GM10847 (cell line): Measurements from ENCODE around the gene RRP36.

ENCODE experiments used
- POLR2A ChIP-seq: IDR thresholded peaks from 2 replicates; pipeline ENCODE4 v1.6.1; 2011; ENCODE audit not compliant: insufficient read length; ENCODE audit errors: extremely low read depth

RRP36 gene

GRCh38 chr6:43050981-43051380, 29.6 kb downstream of the RRP36 start:
- no peak for TF ChIP-seq POLR2A

DNA sequence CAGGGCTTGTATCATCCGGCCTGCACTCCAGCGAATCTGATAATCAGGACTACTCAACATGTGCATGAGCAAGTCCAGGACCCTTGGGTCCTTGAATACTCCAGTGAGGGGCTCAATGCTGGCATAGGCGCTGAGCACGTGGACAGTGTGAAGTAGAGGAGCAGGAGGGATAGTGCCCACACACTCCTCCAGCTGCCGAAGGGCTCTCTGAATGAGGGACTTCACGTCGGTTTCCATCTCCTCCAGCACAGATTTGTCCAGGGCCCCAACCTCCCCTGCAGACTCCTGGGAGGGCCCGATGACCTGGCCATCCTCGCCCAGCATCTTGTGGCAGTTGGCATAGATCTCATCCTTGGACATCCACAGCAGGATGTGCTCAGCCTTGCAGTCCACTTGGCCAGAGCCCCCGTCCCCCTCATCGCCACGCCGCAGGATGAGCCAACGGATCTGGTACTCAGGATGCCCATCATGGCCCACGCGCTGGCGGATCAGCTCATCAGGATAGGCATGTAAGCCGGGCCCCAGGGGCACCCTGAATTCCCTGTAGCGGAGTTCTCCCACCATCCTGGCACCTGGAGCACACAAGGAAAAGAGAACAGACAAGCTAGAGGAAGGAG, 30.9 kb downstream of the RRP36 start:
- no peak for TF ChIP-seq POLR2A

- TF ChIP-seq POLR2A = no peak
Measured at GRCh38 chr6:43052842-43053544, 31.6 kb downstream of the RRP36 start.

DNA sequence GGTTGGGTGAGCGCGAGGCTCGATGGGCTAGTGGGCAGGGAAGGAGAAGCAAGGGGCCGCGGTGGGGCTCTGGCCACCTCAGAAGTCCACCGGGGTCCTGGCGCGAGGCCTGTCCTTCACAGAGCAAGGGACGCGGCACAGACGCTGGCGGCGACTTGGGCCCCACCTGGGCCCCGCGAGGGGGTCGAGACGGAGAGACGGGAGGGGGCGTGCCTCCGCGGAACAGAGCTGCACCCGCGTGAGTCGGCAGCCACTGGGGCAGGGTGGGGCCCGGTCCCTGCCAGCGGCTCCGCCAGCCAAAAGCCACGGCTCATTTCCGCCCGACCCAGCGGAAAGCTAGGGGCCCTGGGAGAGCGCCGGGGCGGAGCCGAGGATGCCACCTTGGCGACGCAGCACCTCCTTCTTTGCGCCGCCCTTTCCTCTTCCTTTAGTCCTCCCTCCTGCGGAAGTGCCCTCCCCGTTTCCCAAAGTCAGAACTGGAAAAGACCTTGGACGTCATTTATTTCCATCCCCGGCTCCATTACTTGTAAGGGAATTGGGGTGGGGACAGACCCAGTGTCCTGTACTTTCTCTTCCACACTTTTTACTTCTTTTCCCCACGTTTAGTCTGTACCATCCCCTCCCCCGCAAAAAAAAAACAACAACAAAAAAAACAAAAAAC, 32.3 kb downstream of the RRP36 start, which contains the start of gene CUL7:
Gene CUL7 (minus strand): TSS at position 307 of the 661 bp plus-strand sequence. CDS start 1,063 bp downstream, outside the sequence.
- TF ChIP-seq POLR2A = peak; percentile 76

DNA sequence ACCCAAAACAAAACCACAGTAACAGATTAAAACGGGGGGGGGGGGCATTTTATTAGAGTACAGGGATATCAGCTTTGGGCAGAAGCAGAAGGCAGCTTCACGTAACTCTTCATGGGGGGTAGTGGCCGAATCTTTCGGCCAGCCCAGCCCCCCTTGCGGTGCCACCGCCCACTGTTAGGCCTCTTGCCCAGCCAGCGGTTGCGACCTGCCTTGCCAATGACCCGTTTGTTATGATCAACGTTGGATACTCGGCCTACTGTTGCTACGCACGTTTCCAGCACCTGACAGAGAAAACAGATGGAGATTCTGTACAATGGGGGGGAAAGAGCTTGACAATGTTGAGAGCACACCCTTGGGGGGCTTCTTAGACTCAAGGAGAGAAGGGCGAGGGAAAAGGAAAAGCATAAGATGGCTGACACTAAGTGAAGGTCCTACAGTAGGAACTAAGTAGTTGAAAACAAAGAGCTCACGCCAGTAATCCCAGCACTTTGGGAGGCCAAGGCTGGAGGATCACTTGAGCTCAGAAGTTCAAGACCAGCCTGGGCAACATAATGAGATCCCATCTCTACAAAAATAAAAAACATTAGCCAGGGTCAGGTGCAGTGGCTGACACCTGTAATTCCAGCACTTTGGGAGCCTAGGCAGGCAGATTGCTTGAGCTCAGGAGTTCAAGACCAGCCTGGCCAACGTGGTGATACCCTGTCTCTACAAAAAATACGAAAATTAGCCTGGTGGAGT, 33.0 kb downstream of the RRP36 start:
- no peak for TF ChIP-seq POLR2A

- no peak for TF ChIP-seq POLR2A
Measured at GRCh38 chr6:43055966-43056365, 34.5 kb downstream of the RRP36 start.

GRCh38 chr6:43058531-43058930, 37.1 kb downstream of the RRP36 start:
- TF ChIP-seq POLR2A = no peak

- peak; percentile 89 for TF ChIP-seq POLR2A
Measured at GRCh38 chr6:43059168-43060033, 38.0 kb downstream of the RRP36 start, which contains the start of the genes KLC4 and MRPL2. TSS of gene KLC4 (plus strand) at chr6:43059631. CDS start at chr6:43061336, 1,705 bp downstream. TSS of gene MRPL2 (minus strand) at chr6:43059434. CDS start at chr6:43059381, 53 bp downstream.

DNA sequence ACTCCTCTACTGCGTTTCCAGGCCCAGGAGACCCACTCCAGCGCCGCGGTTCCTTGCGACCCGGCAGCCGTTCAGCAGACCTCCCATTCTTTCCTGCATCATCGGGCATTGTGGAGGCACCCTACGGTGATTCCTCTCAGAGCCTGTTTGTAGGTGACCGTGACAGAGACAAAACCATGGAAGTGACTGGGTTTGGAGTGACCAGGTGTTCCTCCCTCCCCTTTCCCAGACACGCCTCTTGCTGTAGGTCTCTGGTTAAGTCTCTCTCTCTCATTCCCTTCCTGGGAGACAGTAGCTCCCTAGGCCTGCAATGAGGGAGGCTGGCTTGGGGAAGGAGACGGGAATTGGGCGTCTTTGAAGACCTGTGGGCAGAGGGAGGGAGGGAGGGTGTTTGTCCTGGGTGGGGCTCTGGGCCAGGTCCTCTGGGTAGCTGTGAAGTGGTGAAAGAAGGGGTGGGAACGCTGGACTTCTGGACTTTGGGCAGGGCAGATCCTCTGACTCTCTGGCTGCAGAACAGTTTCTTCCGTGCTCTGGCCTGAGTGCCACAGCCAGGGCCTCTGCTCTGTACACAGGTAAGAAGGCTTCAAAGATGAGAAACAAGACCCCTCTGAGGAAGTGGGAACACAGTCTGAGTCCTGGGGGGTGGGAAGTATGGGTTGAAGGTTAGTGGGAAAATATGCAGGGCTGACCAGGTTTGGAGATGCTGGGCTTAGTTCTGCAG, 38.8 kb downstream of the RRP36 start:
- TF ChIP-seq POLR2A = no peak

DNA sequence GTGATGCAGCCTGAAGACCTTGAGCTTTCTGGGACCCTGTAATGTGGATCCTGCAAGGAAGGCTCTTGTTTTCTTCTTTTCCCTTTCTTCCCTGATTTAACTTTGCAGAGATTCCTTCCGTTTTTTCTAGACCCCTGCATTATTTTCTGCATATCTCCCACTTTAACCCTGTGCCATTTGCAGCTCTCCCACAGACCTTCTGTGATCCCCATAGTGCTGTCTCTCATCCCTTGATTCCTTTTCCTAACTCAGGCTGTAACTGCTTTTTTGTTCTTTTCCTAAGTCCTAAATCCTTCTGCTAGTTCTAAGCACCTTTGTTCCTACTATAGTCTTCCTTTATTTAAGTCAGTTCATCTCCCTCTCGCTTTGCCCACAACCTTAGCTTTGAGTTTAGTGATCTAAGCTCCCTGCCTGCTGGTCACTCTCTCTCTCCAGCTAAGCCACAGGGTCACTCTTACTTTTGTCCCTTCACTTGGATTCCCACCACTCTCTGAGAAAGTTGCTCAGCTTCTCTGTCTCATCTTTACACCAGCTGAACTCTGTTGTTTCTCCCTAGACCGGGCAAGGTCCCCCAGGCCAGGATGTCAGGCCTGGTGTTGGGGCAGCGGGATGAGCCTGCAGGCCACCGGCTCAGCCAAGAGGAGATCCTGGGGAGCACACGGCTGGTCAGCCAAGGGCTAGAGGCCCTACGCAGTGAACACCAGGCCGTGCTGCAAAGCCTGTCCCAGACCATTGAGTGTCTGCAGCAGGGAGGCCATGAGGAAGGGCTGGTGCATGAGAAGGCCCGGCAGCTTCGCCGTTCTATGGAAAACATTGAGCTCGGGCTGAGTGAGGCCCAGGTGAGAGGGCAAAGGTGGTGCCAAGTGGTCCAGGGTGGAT, 39.6 kb downstream of the RRP36 start:
- no peak for TF ChIP-seq POLR2A

DNA sequence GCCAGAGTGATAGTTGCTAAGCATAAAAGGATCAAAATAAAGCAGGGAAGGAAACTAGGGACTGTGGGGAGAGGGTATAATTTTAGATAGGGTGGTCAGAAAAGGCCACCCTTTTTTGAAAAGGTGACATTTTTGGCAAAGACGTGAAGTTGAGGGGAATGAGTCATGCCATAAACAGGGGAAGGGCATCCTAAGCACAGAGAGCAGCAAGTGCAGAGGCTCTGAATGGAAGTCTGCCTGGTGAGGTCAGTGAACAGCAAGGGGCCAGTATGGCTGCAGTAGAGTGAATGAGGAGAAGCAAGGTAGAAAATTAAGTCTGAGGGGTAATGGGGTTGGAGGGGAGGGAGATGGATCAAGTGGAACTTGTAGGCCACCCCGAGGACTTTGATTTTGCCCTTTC, 40.4 kb downstream of the RRP36 start:
- no peak for TF ChIP-seq POLR2A

DNA sequence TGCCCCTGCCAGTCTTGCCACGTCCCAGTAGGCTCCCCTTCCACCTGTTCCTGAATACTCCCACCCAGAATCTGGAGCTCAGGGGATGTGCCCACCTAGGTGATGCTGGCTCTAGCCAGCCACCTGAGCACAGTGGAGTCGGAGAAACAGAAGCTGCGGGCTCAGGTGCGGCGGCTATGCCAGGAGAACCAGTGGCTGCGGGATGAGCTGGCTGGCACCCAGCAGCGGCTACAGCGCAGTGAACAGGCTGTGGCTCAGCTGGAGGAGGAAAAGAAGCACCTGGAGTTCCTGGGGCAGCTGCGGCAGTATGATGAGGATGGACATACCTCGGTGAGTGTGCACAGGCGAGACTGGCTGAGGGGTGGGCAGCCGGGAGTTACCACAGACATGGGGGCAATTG, 41.4 kb downstream of the RRP36 start:
- no peak for TF ChIP-seq POLR2A

DNA sequence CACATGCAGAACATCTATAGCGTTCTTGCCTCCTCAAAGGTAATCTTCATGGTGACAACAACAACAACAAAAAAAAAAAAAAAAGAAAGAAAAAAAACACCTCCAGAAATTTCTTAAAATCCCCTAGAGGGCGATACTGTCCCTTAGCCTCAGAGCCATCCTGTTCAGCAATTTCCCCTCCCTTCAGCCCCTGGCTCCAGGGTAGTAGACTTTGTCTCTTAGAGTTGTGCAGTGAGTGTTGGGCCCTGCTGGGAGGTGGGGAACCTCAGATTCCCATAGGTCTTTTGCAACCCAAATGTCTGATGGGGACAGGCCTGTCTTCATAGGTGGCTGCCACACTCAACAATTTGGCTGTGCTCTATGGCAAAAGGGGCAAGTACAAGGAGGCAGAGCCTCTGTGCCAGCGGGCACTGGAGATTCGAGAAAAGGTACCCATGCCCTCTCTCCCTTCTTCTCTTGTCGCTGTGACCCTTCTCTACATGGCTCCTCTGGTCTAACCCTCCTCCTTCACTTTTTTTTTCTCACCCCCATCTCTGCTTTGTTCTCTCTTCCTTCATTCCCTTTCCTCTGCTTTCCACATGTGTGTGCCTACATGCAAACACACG, 48.7 kb downstream of the RRP36 start:
- TF ChIP-seq POLR2A = no peak
